IMR-90 (cell line): ENCODE results near the gene MINDY2.

Source experiments
- CEBPB ChIP-seq: IDR thresholded peaks from 2 replicates; pipeline ENCODE4 v1.6.1; 2012; ENCODE audit warnings: low read depth, low read length, improper control_type of control experiment
- CTCF ChIP-seq: conservative IDR thresholded peaks from 2 replicates; pipeline ENCODE4 v1.5.1; 2012; ENCODE audit warnings: mild to moderate bottlenecking, low read depth, low read length, improper control_type of control experiment
- ELK1 ChIP-seq: fragments of 150-350 bp; IDR thresholded peaks from 2 replicates; pipeline ENCODE4 v1.6.1; 2016; ENCODE audit warnings: low read depth, mild to moderate bottlenecking, low read length, moderate library complexity, borderline replicate concordance
- FOS ChIP-seq: fragments of 150-350 bp; IDR thresholded peaks from 2 replicates; pipeline ENCODE4 v1.6.1; 2016; ENCODE audit warnings: low read depth, low read length
- MAFK ChIP-seq: IDR thresholded peaks from 2 replicates; pipeline ENCODE4 v1.6.1; 2012; ENCODE audit warnings: low read depth, low read length, improper control_type of control experiment
- MAZ ChIP-seq: IDR thresholded peaks from 2 replicates; pipeline ENCODE4 v1.6.1; 2012; ENCODE audit warnings: low read depth, mild to moderate bottlenecking, low read length, improper control_type of control experiment, moderate library complexity, borderline replicate concordance
- MXI1 ChIP-seq: IDR thresholded peaks from 2 replicates; pipeline ENCODE4 v1.6.1; 2012; ENCODE audit warnings: low read depth, mild to moderate bottlenecking, low read length, moderate library complexity, borderline replicate concordance
- NFE2L2 ChIP-seq: fragments of 150-350 bp; IDR thresholded peaks from 2 replicates; pipeline ENCODE4 v1.6.1; 2016; ENCODE audit warnings: low read depth, mild to moderate bottlenecking, low read length
- POLR2A ChIP-seq: IDR thresholded peaks from 2 replicates; pipeline ENCODE4 v1.6.1; 2012; ENCODE audit warnings: mild to moderate bottlenecking, low read depth, low read length
- RAD21 ChIP-seq: IDR thresholded peaks from 2 replicates; pipeline ENCODE4 v1.6.1; 2012; ENCODE audit warnings: low read length, improper control_type of control experiment
- RFX5 ChIP-seq: IDR thresholded peaks from 2 replicates; pipeline ENCODE4 v1.8.0; 2012; ENCODE audit warnings: low read depth, mild to moderate bottlenecking, low read length, moderate library complexity
- SMC3 ChIP-seq: fragments of 150-350 bp; IDR thresholded peaks from 2 replicates; pipeline ENCODE4 v1.6.1; 2016; ENCODE audit warnings: low read depth, mild to moderate bottlenecking, antibody characterized with exemption, low read length, moderate library complexity
- USF2 ChIP-seq: fragments of 150-350 bp; IDR thresholded peaks from 2 replicates; pipeline ENCODE4 v1.6.1; 2017; ENCODE audit warnings: mild to moderate bottlenecking, antibody characterized with exemption, low read length, low read depth

GRCh38 chr15:58886921-58887320, 115.8 kb downstream of the MINDY2 start:
- TF ChIP-seq MXI1: no peak
- no peak for TF ChIP-seq USF2
- TF ChIP-seq MAZ: no peak
- no peak for TF ChIP-seq FOS
- TF ChIP-seq CTCF: no peak
- no peak for TF ChIP-seq POLR2A
- TF ChIP-seq SMC3: no peak
- no peak for TF ChIP-seq NFE2L2
- no peak for TF ChIP-seq MAFK
- TF ChIP-seq ELK1: no peak
- TF ChIP-seq RFX5: no peak
- no peak for TF ChIP-seq CEBPB
- no peak for TF ChIP-seq RAD21
